Hematopoietic multipotent progenitor cell treated with erythropoietin and hydrocortisone succinate and interleukin-3 and kit ligand, for 4 days (in vitro differentiated cells): ENCODE data around the gene POGZ.
"Not testable (repeated sequence)": the region's sequence is repeated elsewhere in the genome, so short reads cannot be mapped to it uniquely, and the experiment has no call there.

Experiments used
- DNase-seq: peaks from one replicate; pipeline ENCODE4 v3.0.0-alpha.2; 2015

Gene POGZ

GRCh38 chr1:151411884-151412283 is 47.4 kb downstream of the POGZ start:
- DNase-seq, result no peak

GRCh38 chr1:151408891-151409290 is 50.4 kb downstream of the POGZ start:
- DNase-seq, result no peak

GRCh38 chr1:151407304-151407703 is 52.0 kb downstream of the POGZ start:
- no peak for DNase-seq

GRCh38 chr1:151406176-151406575 is 53.1 kb downstream of the POGZ start:
- no peak for DNase-seq

- DNase-seq, result no peak
These were observed 53.9 kb downstream of the POGZ start for GRCh38 chr1:151405187-151405951.

GRCh38 chr1:151403612-151404011 is 55.7 kb downstream of the POGZ start:
- DNase-seq, result no peak

- DNase-seq, result no peak
These were observed 56.5 kb downstream of the POGZ start for GRCh38 chr1:151402764-151403163.

GRCh38 chr1:151401860-151402259 is 57.4 kb downstream of the POGZ start:
- no peak for DNase-seq

- DNase-seq, result no peak
These were observed 58.0 kb downstream of the POGZ start for GRCh38 chr1:151401125-151401788.

- DNase-seq, result peak; percentile 97
These were observed 59.7 kb downstream of the POGZ start, which contains the start of gene PSMB4 for GRCh38 chr1:151399324-151400171. PSMB4 (plus strand) TSS chr1:151399573; CDS start chr1:151399588, 15 bp downstream.

- DNase-seq, result not testable (repeated sequence)
These were observed 63.0 kb downstream of the POGZ start for GRCh38 chr1:151396265-151396664.

- no peak for DNase-seq
These were observed 65.7 kb downstream of the POGZ start for GRCh38 chr1:151393583-151393982.

GRCh38 chr1:151391079-151391563 is 68.2 kb downstream of the POGZ start:
- DNase-seq, result no peak

GRCh38 chr1:151390221-151391078 is 68.8 kb downstream of the POGZ start:
- DNase-seq, result not testable (repeated sequence)

- no peak for DNase-seq
These were observed 73.3 kb downstream of the POGZ start for GRCh38 chr1:151386002-151386401.

GRCh38 chr1:151384584-151384983 is 74.7 kb downstream of the POGZ start:
- peak; percentile 46 for DNase-seq

- DNase-seq, result no peak
These were observed 82.0 kb downstream of the POGZ start for GRCh38 chr1:151377150-151377884.

GRCh38 chr1:151373196-151373595 is 86.1 kb downstream of the POGZ start:
- DNase-seq, result no peak

- DNase-seq, result peak; percentile 42
These were observed 87.0 kb downstream of the POGZ start, which contains the start of gene SELENBP1 for GRCh38 chr1:151372058-151372934. SELENBP1 (minus strand) TSS chr1:151372705; CDS start chr1:151372641, 64 bp downstream.

GRCh38 chr1:151371370-151372057 is 87.8 kb downstream of the POGZ start:
- DNase-seq, result peak; percentile 59
